NOMO-1 (cell line): ENCODE measurements around the gene CHML.
"Not testable (repeated sequence)": the region's sequence is repeated elsewhere in the genome, so short reads cannot be mapped to it uniquely, and the experiment has no call there.

Experiments
- DNase-seq, 2 experiments: peaks; one replicate each; lab custom pipeline; 2025; ENCODE audit not compliant: unreplicated experiment in 2 of 2; lab: John Stamatoyannopoulos, UW

Gene CHML

GRCh38 chr1:241640149-241640866, at the start of gene CHML, which contains the start of gene OPN3:
Gene CHML, minus strand, starts transcription at chr1:241640369. Its CDS starts 4,603 bp downstream, at chr1:241635766.
Gene OPN3, minus strand, starts transcription at chr1:241640369. Its CDS starts 115 bp downstream, at chr1:241640254.
- peak; percentile 72 to 89 for DNase-seq

GRCh38 chr1:241688940-241689368, 48.8 kb upstream of the CHML start:
- DNase-seq: no peak

GRCh38 chr1:241684108-241684507, 43.9 kb upstream of the CHML start:
- DNase-seq: no peak

GRCh38 chr1:241682921-241683320, 42.8 kb upstream of the CHML start:
- no peak for DNase-seq

GRCh38 chr1:241681861-241682448, 41.8 kb upstream of the CHML start:
- DNase-seq: not testable (repeated sequence)

GRCh38 chr1:241679961-241680360, 39.8 kb upstream of the CHML start:
- no peak for DNase-seq

GRCh38 chr1:241679404-241679803, 39.2 kb upstream of the CHML start:
- DNase-seq: no peak

- DNase-seq: no peak
These were observed 38.4 kb upstream of the CHML start for GRCh38 chr1:241678536-241678935.

GRCh38 chr1:241677201-241677600, 37.0 kb upstream of the CHML start:
- no peak for DNase-seq

- DNase-seq: no peak
These were observed 35.8 kb upstream of the CHML start for GRCh38 chr1:241675983-241676382.

- DNase-seq: no peak
These were observed 34.7 kb upstream of the CHML start for GRCh38 chr1:241674805-241675384.

- DNase-seq: no peak
These were observed 32.1 kb upstream of the CHML start for GRCh38 chr1:241672301-241672700.

GRCh38 chr1:241666419-241666818, 26.2 kb upstream of the CHML start:
- no peak for DNase-seq

- no peak for DNase-seq
These were observed 20.3 kb upstream of the CHML start for GRCh38 chr1:241660424-241660972.

- DNase-seq: not testable (repeated sequence)
These were observed 18.8 kb upstream of the CHML start for GRCh38 chr1:241659016-241659415.

- DNase-seq: no peak
These were observed 18.1 kb upstream of the CHML start for GRCh38 chr1:241658081-241658793.

- DNase-seq: no peak
These were observed 14.5 kb upstream of the CHML start for GRCh38 chr1:241654641-241655040.

- DNase-seq: no peak
These were observed 13.8 kb upstream of the CHML start for GRCh38 chr1:241654019-241654418.

- no peak for DNase-seq
These were observed 11.8 kb upstream of the CHML start, which contains the start of gene WDR64 for GRCh38 chr1:241652012-241652411. Gene WDR64, plus strand, starts transcription at chr1:241652281. Its CDS starts 204 bp downstream, at chr1:241652485.

- no peak for DNase-seq
These were observed 8.0 kb upstream of the CHML start for GRCh38 chr1:241648159-241648558.

GRCh38 chr1:241647658-241648057, 7.5 kb upstream of the CHML start:
- DNase-seq: no peak
